ENCODE results near the gene IFNG-AS1.
A peak's percentile ranks its signal among the peaks of the same experiment; 100 is the strongest.

GRCh38 chr12:67977668-67978067, 11.6 kb upstream of the IFNG-AS1 start:
- no peak for TF ChIP-seq EZH2 (IDR thresholded peaks at IDR 0.05)
- TF ChIP-seq POLR2A (IDR thresholded peaks at IDR 0.05; ENCODE audit: borderline replicate concordance, extremely low read depth, insufficient read depth, insufficient read length): no peak
- TF ChIP-seq, protein P1, sequence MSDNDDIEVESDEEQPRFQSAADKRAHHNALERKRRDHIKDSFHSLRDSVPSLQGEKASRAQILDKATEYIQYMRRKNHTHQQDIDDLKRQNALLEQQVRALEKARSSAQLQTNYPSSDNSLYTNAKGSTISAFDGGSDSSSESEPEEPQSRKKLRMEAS (IDR thresholded peaks at IDR 0.05): no peak
- no peak for TF ChIP-seq CTCF (IDR thresholded peaks at IDR 0.05 in 2 of 3, conservative IDR thresholded peaks at IDR 0.05 in 1 of 3; ENCODE audit: borderline replicate concordance in 1 of 3, insufficient read depth in 1 of 3, low read depth in 2 of 3, low read length in 2 of 3)
- TF ChIP-seq ATF3 (IDR thresholded peaks at IDR 0.05): no peak
- no peak for TF ChIP-seq EZH2phosphoT487 (IDR thresholded peaks at IDR 0.05; ENCODE audit: borderline replicate concordance)
- no peak for TF ChIP-seq SP1 (IDR thresholded peaks at IDR 0.05; ENCODE audit: low read depth)
- TF ChIP-seq YY1 (IDR thresholded peaks at IDR 0.05; ENCODE audit: extremely low read depth, insufficient replicate concordance, low read depth, low read length): no peak
- no peak for TF ChIP-seq POLR2AphosphoS5 (IDR thresholded peaks at IDR 0.05; ENCODE audit: low read depth, low read length)
- TF ChIP-seq CEBPB (IDR thresholded peaks at IDR 0.05; ENCODE audit: low read depth): no peak
- TF ChIP-seq TCF7L2 (IDR thresholded peaks at IDR 0.05; ENCODE audit: borderline replicate concordance, extremely low read depth, insufficient read depth, insufficient read length): no peak
- no peak for TF ChIP-seq JUND (IDR thresholded peaks at IDR 0.05)
- TF ChIP-seq RAD21 (IDR thresholded peaks at IDR 0.05; ENCODE audit: low read depth): 0 out of 2 replicates have a peak, but pooled peaks have one; percentile 18
- no peak for TF ChIP-seq FOSL1 (IDR thresholded peaks at IDR 0.05; ENCODE audit: low read depth)
